GM18870 (cell line): ENCODE measurements around the gene KIF13A.
A peak's percentile ranks its signal among the peaks of the same experiment; 100 is the strongest.
"Not testable (repeated sequence)": the region's sequence is repeated elsewhere in the genome, so short reads cannot be mapped to it uniquely, and the experiment has no call there.

Experiments
- ATAC-seq: cut with Tn5 transposase; IDR thresholded peaks from one replicate; pipeline ENCODE4 v1.9.1; 2021; ENCODE audit warnings: moderate library complexity; ENCODE audit not compliant: unreplicated experiment

KIF13A gene

GRCh38 chr6:17904491-17905120 lies 82.8 kb downstream of the KIF13A start:
- no peak for ATAC-seq

- ATAC-seq = no peak
These were observed 84.5 kb downstream of the KIF13A start for GRCh38 chr6:17902974-17903373.

GRCh38 chr6:17901493-17901892 lies 85.9 kb downstream of the KIF13A start:
- no peak for ATAC-seq

- no peak for ATAC-seq
These were observed 87.4 kb downstream of the KIF13A start for GRCh38 chr6:17900011-17900410.

GRCh38 chr6:17899491-17899890 lies 87.9 kb downstream of the KIF13A start:
- no peak for ATAC-seq

- no peak for ATAC-seq
These were observed 89.8 kb downstream of the KIF13A start for GRCh38 chr6:17897681-17898080.

GRCh38 chr6:17894905-17895304 lies 92.5 kb downstream of the KIF13A start:
- ATAC-seq = no peak

GRCh38 chr6:17894191-17894590 lies 93.2 kb downstream of the KIF13A start:
- ATAC-seq = no peak

GRCh38 chr6:17892097-17892686 lies 95.2 kb downstream of the KIF13A start:
- ATAC-seq = no peak

- no peak for ATAC-seq
These were observed 97.1 kb downstream of the KIF13A start for GRCh38 chr6:17890309-17890708.

- ATAC-seq = not testable (repeated sequence)
These were observed 97.7 kb downstream of the KIF13A start for GRCh38 chr6:17889777-17890176.

- no peak for ATAC-seq
These were observed 100.5 kb downstream of the KIF13A start for GRCh38 chr6:17886891-17887290.

- ATAC-seq = no peak
These were observed 101.4 kb downstream of the KIF13A start for GRCh38 chr6:17885889-17886576.

- ATAC-seq = peak; percentile 83
These were observed 102.6 kb downstream of the KIF13A start for GRCh38 chr6:17884498-17885478.

GRCh38 chr6:17883665-17884497 lies 103.6 kb downstream of the KIF13A start:
- no peak for ATAC-seq

GRCh38 chr6:17881085-17881858 lies 106.2 kb downstream of the KIF13A start:
- no peak for ATAC-seq

- ATAC-seq = no peak
These were observed 108.3 kb downstream of the KIF13A start for GRCh38 chr6:17879184-17879583.

GRCh38 chr6:17878734-17879133 lies 108.7 kb downstream of the KIF13A start:
- no peak for ATAC-seq

GRCh38 chr6:17877895-17878440 lies 109.5 kb downstream of the KIF13A start:
- ATAC-seq = no peak
